Endometrial microvascular endothelial cells (primary cell): ENCODE results near the gene TOGARAM1. TPM values are rescaled to one million over a fixed set of nuclear protein-coding genes. Genes with fewer than 3 reads are reported as not detected.

ENCODE experiments used
- in situ Hi-C: cut with HindIII; loops from 2 replicates; pipeline ENCODE4 v1.10.0; 2017; ENCODE audit warnings: low sequenced_read_pairs, low pct_unique_long_range_greater_than_20kb; ENCODE audit errors: inconsistent ontology term
- total RNA-seq: library from RNA; depleted of rRNA; stranded (reverse); fragments of >200 nt; gene quantifications from one replicate; pipeline ENCODE4 v1.2.3, GENCODE V29; 2015; ENCODE audit errors: inconsistent ontology term

TOGARAM1 gene
- total RNA-seq, 1 donor from 2014 or later = 7.8 TPM

DNA sequence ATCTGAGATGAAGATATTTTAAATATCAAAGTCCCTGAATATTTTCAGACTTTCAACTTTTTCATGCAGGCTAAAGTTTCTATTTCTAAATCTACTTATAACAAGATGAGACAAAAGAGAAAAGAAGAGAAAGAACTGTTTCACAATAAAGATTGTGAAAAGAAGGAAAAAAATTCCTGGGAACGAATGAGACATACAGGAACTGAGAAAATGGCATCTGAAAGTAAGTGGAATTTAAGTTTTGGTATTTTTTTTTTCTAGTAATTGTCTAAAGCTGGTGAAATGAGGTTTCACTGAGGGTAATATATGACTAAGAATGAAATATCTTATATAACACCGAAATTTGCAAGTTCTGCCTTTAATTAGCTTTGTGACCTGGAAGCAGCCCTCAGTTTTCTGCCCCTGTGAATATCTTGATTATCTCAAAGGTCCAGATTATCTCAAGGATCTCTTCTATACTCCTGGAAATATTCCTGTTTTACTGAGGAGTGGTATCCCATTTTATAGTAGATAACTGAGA lies 66.2 kb downstream of the TOGARAM1 start:
- in situ Hi-C loops = no loop called here

DNA sequence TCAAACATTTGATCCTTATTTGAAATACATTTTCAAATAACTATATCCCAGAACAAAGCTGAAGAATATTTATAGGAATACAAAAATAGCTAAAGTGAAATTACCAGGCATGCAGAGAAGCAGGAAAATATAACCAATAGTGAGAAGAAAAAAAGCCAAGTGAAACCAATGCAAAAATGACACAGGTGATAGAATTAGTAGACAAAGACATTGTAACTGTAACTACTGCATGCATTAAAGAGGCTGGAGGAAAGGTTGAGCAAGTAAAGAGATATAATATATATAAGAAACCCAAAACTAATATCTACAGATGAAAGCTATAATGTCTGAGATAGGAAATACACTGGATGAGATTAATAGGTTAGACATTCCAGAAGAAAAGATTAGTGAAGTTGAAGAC lies 72.7 kb downstream of the TOGARAM1 start:
- in situ Hi-C loops = no loop called here

DNA sequence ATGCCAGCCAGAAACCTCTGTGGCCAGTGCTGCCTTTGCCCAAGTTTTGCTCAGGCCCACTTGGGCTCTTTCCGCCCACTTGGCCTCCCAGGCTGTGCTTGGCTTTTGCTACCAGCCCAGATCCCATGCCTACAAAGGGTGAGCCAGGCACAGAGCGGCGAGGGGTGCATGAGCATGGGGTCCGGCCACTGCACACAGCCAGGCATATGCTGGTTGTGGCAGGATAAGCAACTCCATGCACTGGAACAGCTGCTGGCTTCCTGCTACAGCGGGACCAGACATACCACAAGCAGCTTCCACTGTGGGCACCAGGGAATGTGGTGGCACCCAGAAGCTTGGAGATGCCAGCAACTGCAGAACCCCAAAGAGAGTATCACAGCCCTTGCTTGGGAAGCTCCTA lies 76.3 kb downstream of the TOGARAM1 start:
- in situ Hi-C loops = no loop called here

DNA sequence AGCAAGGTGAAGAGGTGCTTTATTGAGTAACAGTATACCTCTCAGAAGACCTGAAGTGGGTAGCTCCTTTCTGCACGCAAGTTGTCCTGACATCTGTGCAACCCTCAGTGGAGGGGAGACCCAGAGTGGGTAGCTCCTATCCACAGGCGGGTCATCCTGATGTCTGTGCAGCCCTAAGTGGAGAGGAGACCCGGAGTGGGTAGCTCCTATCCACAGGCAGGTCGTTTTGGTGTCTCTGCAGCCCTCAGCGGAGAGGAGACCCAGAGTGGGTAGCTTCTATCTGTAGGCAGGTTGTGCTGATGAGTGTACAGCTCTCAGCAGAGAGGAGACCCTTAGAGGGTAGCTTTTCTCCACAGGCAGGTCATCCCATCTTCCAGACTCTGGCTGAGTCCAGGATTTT lies 76.9 kb downstream of the TOGARAM1 start:
- in situ Hi-C loops = no loop called here

DNA sequence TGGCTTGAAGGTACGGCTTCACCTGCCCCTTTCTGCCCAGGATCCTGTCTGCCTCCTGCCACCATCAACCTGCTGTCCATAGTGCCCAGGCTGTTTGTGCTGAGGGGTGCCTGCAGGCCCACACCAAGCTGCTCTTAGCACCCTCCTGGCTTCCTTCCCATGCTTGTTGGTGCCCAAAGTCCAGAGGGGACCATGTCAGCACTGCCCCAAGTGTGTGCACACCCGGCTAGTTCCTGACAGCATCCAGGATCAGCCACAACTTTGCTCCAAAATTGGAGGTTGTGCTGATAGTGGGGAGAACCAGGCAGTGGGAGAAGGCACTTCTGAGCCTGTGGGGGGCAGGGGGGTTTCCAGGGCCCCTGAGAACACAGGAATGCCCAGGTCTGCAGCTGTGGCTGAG lies 77.4 kb downstream of the TOGARAM1 start:
- in situ Hi-C loops = no loop called here

DNA sequence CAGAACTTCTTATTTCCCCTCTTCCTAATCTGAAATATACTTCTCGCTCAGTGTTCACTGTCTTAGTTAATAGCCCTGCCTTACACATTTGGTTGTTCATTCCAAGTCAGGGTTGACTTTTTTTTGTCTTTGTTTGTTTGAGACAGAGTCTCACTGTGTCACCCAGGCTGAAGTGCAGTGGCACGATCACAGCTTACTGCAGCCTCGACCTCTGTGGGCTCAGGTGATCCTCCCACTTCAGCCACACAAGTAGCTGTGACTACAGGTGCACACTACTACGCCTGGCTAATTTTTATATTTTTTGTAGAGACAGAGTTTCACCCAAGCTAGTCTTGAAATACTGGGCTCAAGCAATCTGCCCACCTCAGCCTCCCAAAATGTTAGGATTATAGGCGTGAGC lies 79.7 kb downstream of the TOGARAM1 start:
- in situ Hi-C loops = no loop called here

DNA sequence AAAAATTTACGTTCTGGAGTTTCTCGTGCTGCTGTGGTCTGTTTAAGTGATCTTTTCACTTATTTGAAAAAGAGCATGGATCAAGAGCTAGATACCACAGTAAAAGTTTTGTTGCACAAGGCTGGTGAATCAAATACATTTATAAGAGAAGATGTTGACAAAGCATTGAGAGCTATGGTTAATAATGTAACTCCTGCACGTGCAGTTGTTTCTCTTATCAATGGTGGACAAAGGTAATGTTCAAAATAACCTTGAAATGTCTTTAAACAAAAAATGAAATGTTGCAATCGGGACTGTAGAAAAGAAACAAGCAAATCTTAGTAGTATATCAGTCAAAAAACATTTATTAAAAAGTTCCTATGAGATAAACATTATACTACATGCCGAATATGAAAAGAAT lies 82.6 kb downstream of the TOGARAM1 start:
- in situ Hi-C loops = no loop called here

DNA sequence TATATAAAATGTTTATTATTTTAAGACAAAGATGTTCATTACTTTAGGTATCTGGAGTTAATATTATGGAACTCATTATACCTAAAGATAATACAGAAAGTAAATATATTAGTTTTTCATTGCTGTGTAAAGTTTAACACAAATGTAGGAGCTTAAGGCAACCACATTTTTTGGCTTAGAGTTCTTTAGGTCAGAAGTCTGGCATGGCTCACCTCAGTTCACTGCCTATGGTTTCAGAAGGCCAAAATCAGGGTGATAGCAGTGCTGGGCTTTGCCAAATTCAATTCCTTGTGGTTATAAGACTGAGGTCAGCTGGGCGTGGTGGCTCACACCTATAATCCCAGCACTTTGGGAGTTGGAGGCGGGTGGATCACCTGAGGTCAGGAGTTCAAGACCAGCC lies 86.4 kb downstream of the TOGARAM1 start:
- in situ Hi-C loops = no loop called here

DNA sequence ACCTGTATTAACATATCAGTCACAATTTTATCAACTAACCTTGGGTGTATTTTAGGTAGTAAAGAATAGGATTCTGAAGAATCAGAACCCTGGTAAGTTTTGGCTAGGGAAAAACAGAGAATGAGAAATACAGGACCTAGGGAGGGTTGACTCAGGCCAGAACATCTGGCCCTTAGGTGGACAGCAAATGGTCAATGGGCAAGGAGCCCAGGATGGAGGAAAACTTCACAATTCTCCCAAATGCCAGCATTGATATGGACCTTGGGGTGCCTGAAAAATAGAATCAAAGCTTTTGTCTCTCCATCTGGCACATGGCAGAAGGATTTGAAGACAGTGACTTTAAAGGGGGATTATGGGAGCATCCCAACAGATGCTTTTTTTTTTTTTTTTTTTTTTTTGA lies 89.2 kb downstream of the TOGARAM1 start:
- in situ Hi-C loops = no loop called here

DNA sequence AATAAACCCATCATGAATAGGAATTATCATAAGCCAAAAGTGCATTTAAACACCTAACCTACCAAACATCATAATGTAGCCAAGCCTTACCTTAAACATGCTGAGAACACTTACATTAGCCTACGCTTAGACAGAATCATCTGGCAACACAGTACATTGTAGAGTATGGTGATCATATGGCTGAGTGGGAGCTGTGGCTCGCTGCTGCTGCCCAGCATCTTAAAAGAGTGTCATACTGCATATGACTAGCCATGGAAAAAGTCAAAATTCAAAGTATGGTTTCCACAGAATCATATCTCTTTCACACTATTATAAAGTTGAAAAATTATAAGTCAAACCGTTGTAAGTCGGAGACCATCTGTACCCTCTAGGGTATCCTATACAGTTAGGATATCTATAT lies 89.9 kb downstream of the TOGARAM1 start:
- in situ Hi-C loops = no loop called here

DNA sequence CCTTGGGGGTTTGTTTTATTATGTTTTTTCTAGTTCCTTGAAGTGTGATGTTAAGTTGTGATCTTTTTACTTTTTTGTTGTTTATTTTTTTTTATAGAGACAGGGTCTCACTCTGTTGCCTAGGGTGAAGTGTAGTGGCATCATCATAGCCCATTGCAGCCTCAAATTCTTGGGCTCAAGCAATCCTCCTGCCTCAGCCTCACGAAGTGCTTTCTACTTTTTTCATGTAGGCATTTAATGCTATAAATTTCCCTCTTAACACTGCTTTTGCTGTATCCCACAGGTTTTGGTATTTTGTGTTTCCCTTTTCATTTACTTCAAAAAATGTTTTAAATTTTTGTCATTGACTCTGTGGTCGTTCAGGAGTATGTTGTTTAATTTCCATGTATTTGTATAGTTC lies 95.4 kb downstream of the TOGARAM1 start:
- in situ Hi-C loops = no loop called here

DNA sequence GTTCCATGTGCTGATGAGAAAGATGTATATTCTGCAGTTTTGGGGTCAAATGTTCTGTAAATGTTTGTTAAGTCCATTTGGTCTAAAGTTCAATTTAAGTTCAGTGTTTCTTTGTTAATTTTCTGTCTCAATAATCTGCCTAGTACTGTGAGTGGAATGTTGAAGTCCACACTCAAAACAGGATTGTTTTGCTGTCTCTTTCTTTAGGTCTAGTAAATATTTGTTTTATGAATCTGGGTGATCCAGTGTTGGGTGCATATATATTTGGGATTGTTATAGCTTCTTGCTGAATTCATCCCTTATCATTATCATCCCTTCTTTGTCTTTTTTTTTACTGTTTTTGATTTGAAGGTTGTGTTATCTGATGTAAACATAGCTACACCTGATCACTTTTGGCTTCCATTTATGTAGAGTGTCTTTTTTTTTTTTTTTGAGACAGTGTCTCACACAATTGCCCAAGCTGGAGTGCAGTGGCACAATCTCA lies 95.9 kb downstream of the TOGARAM1 start:
- in situ Hi-C loops = no loop called here

DNA sequence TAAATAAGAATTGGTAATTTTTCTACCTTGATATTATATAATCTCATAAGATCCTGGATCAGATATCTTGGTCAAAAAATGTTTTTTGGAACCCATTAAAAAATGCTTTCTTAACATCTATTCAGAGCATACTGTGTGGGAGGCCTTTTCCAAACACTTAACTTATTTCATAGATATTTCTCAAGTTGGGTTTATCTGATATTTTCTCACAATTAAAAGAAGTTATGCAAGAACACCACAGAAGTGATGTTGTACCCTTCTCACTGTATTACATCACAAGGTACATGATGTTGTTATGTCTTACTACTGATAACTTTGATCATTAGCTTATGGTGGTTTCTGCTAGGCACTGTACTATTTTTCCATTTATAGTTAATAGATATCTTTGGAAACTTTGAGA lies 98.6 kb downstream of the TOGARAM1 start:
- in situ Hi-C loops = no loop called here

DNA sequence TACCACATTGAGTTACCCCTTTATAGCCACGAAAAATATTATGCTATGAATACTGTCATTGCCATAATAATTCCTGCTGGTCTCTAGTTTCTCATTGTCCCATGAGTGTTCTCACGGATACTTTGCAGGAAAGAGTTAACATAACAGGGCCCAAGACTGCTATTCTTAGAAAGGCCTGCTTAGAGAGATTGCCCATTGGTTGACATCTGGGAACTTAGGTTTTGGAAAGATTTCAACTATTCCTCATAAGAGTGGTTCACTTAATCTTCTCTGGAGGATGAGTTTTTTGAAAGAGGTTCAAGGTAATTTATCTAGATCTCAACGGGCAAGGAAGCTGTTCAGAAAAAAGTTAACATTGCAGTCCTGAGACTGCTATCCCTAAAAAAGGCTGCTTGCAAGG lies 103.5 kb downstream of the TOGARAM1 start:
- in situ Hi-C loops = no loop called here

DNA sequence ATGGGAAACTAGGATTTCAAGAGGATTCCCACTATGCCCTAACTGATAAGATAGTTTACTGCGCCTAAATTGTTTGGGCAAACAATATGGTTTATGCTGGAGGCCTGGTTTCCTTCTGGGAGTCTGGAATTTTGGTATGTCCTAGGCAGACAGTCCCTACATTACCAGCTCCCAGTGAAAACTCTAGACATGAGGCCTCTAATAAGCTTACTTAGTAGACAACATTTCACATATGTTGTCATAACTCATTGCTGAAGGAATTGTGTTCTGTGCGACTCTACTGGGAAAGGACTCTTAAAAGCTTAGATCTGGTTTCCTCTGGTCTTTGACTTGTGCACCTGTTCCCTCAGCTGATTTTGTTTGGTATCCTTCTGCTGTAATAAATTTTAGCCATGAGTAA lies 104.0 kb downstream of the TOGARAM1 start:
- in situ Hi-C loops = no loop called here

DNA sequence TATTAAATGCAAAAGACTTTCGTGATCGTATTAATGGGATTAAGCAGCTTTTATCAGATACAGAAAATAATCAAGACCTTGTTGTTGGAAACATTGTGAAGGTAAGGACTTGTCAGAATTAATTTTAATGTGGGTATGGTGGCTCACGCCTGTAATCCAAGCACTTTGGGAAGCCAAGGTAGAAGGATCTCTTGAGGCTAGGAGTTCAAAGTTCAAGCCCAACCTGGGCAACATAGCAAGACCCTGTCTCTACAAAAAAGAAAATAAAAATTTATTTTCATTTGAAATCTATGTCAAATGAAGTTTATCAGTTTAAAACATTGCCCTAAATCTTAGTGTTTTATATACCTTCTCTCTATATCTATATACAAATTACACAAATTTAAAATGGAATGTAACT lies 104.7 kb downstream of the TOGARAM1 start:
- in situ Hi-C loops = no loop called here

DNA sequence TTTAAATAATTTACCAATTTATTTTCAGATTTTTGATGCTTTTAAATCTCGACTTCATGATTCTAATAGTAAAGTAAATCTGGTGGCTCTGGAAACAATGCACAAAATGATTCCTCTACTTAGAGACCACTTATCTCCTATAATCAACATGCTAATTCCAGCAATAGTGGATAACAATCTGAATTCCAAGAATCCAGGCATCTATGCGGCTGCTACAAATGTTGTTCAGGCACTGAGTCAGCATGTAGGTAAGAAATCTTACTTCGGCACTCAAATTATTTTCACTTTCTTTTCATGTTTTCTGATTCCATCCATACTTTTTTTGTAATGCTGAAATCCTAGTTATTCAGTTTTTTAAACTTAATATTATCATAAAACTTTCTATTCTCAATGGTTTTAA lies 106.4 kb downstream of the TOGARAM1 start:
- in situ Hi-C loops = no loop called here

DNA sequence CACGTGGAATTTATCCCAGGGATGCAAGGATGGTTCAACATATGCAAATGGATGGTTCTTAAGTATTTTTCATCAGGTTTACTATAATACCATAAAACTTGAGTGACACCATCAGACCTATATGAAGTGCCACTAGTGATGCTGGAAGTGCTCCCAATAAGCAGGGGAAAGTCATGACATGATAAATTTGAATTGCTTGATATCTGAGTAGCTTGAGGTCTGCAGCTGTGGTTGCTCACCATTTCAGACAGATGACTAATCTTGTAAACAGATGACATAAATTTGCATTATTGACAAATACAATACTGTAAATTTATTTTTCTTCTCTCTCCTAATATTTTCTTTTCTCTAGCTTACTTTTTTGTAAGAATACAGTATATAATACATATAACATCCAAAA lies 108.2 kb downstream of the TOGARAM1 start:
- in situ Hi-C loops = no loop called here

DNA sequence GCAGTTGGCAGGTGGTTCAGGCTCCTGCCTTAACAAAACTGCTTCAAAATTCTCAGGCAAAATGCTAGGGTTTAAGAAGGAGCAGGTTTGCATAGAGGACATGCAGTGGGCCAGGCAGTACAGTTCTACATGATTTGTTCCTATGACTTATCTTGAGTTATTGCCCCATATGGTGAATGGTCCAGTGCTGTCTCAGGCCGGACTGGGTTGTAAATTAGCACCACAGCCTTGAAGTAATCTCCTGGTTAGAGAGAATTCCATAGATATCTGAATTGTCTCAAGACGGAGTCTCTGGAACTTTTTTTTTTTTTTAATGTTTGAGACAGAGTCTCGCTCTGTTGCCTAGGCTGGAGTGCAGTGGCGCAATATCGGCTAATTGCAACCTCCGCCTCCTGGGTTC lies 110.1 kb downstream of the TOGARAM1 start:
- in situ Hi-C loops = no loop called here

DNA sequence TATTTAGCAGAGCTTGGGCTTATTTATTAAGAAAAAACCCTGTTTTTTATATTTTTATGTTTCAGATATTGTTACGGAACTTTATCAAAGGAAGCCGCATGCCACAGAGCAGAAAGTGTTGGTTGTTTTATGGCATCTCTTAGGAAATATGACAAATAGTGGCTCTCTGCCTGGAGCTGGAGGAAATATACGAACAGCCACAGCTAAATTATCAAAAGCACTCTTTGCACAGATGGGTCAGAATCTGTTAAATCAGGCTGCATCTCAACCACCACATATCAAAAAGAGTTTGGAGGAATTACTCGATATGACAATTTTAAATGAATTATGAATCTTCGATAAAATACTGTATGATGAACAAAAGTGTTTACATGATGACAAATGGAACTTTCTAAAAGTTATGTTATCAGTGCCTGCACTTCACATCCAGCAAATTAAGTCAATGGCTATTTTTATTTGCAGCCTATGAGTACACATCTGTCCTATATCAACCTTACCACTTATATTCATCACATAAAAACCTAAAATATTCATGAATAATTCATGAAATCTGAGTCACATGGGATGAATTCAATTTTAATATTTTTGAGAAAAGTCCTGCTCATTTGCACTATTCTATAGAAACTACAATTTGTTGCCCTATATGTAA lies 111.4 kb downstream of the TOGARAM1 start:
- in situ Hi-C loops = no loop called here

DNA sequence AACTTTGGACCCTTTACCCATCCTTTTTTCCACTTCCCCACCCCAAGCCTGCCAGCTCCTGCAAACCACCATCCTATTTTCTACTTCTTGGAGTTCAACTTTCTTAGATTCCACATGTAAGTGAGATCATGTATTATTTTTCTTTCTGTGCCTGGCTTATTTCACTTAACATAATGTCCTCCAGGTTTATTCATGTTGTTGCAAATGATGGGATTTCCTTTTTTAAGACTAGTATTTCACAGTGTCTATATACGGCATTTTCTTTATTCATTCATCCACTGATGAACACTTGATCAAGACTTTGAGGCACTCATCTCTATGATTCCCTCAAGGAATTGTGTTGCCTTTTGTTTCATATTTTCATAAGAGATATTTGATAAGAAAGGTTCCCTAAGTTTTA lies 116.3 kb downstream of the TOGARAM1 start:
- in situ Hi-C loops = no loop called here
